HG03135 (cell line): ENCODE results near the gene MSMB.
"Not testable (repeated sequence)": the region's sequence is repeated elsewhere in the genome, so short reads cannot be mapped to it uniquely, and the experiment has no call there.

Source experiments
- ATAC-seq: cut with Tn5 transposase; IDR thresholded peaks from one replicate; pipeline ENCODE4 v1.9.1; 2021; ENCODE audit warnings: mild to moderate bottlenecking, moderate library complexity; ENCODE audit not compliant: unreplicated experiment

MSMB gene

GRCh38 chr10:46070749-46071148 is 24.7 kb upstream of the MSMB start:
- ATAC-seq: no peak

DNA sequence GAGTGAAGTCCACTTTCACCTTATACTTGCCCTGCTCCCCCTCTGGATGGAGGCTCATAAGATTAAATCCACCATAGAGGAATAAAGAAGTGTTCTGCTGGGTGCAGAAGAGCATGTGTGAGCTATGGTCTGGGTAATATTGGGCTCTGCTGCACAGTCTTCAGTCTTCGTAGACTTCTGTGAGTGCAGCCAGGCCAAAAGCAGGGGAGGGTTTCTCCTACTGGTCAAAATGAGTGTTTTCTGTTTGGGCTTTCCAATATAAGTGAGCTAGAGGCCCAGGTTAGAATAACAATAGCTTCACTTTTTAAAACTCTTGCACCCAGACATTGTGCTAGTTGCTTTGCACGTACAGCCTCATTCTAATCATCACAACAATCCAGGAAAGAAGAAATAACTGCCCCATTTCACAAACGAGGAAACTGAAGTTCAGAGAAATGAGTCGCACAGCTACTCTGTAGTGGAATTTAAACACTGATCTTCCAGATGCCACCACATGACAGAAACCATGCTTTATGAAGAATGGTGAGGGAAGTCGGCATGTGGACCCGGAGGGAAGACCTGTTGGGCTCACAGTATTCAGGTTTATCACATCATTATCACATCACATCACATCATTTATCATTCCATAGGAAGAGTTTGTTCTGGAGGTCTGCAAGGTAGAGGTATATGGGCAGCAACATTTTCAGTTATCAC is 23.8 kb upstream of the MSMB start:
- ATAC-seq: no peak

GRCh38 chr10:46068905-46069304 is 22.8 kb upstream of the MSMB start:
- no peak for ATAC-seq

DNA sequence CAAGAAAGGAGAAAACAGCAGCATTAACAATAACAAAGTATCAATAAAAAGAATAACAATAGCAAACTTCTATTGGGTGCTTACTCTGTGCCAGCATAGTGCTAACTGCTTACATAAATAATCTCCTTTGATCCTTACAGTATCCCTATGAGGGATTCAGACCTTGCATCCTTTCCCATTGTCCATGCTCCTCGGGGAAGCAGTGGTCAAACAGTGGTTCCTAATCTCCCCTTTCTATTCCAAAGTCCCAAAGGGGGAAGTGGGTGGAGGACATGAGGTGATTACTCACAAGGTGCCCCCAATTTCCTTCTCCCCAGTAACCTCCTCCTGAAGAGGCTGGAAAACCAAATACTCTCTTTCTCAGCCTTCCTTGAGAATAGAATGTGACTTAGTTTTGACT is 22.0 kb upstream of the MSMB start:
- ATAC-seq: no peak

GRCh38 chr10:46064269-46064817 is 18.3 kb upstream of the MSMB start:
- no peak for ATAC-seq

GRCh38 chr10:46062723-46063428 is 16.8 kb upstream of the MSMB start:
- ATAC-seq: no peak

GRCh38 chr10:46060706-46061105 is 14.6 kb upstream of the MSMB start:
- ATAC-seq: no peak

DNA sequence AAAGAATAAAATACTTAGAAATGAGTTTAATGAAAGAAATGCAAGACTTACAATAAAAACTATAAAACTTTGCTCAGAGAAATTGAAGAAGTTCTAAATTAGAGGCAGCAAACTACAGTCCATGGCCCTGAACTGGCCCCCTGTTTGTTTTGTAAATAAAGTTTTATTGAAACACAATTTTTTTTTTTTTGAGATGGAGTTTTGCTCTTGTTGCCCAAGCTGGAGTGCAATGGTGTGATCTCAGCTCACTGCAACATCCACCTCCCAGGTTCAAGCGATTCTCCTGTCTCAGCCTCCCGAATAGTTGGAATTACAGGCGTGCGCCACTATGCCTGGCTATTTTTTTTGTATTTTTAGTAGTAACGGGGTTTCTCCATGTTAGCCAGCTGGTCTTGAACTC is 11.9 kb upstream of the MSMB start:
- ATAC-seq: not testable (repeated sequence)

DNA sequence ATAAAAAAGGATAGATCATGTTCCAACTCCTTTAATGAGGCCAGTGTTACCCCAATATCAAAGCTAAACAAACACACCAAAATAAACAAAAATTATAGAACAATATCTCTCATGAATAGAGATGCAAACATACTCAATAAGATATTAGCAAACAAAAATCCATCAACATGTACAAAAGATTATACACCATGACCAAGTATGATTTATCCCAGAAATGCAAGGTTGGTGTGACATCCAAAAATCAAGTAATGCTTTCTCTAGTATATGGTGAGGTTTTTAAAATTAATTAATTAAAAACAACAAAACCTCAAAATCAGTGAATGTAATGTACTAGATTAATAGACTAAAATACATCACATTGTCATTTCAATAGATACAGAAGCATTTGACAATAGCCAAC is 11.0 kb upstream of the MSMB start:
- no peak for ATAC-seq

DNA sequence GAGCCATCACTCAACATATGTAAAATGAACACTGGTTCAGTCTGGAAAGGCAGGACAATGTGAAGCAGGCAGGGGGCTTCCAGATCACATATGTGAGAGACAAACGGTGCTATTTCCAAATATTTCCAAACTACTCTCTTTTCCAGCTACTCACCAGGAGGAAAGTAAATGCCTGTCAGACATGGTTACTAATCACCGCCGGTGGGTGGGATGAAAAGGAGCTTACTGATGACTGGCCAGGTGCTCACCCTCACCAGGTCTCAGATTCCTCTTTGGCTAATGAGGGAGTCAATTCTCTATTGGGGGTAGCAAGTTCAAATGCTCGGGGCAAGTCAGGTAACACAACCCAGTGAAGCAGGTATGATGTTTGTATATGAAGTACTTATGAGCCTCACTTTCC is 9.7 kb upstream of the MSMB start:
- no peak for ATAC-seq

DNA sequence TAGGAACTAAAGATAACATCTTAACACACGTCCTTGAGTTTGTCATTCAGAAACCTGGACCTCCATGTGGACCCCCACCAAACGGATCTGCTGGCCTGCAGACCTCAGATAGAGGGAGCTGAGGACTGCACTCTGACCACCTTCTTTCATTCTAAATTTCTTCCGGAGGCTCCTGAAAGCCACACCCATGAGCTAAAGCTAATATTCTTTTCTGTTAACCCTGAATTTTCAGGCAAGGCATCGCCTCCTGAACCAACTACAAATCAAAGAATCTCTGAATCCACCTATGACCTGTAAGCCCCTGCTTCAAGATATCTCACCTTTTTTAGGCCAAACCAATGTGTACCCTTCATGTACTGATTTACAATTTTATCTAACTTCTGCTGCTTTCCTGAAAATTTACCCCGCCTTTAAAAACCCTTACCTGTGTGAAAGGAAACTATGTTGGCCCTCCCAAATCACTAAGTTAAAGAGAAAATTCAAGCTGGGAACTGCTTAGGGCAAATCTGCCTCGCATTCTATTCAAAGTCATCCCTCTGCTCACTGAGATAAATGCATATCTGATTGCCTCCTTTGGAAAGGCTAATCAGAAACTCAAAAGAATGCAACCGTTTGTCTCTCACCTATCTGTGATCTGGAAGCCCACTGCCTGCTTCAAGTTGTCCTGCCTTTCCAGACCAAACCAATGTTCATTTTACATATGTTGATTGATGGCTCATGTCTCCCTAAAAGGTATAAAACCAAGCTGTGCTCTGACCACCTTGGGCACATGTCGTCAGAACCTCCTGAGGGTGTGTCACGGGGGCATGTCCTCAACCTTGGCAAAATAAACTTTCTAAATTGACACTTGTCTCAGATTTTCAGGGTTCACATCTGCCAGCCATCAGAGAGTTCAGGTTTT is 7.7 kb upstream of the MSMB start:
- ATAC-seq: no peak

DNA sequence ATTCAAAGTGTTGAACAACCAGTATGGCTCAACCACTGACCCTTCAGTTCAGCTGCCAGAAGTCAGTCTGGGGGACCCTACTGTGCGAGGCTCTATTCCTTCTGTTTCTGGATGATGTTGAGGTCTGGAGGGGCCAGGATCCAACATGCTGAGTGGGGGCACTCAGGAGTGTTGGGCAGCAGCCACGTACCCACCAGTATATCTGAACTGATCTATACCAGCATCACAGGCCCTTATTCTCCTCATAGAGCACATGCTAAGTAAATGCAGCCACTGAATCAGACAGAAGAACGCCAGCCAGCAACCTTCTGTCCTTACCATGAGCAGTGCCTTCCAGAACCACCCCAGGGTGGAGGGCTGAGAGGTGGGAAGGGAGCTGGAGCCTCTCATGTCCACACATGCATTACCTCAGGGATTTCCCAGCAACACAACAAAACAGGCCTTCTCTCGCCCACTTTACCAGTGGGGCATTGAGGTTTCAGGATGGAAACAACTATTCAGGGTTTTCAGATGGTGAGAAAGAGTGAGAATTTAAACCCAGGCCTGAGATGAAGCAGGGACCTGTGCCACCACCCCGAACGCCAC is 6.8 kb upstream of the MSMB start:
- ATAC-seq: no peak

- ATAC-seq: no peak
Observed at GRCh38 chr10:46052057-46052790, 6.2 kb upstream of the MSMB start.

GRCh38 chr10:46050941-46051623 is 5.0 kb upstream of the MSMB start:
- ATAC-seq: no peak

- ATAC-seq: not testable (repeated sequence)
Observed at GRCh38 chr10:46049497-46049831, 3.4 kb upstream of the MSMB start.

DNA sequence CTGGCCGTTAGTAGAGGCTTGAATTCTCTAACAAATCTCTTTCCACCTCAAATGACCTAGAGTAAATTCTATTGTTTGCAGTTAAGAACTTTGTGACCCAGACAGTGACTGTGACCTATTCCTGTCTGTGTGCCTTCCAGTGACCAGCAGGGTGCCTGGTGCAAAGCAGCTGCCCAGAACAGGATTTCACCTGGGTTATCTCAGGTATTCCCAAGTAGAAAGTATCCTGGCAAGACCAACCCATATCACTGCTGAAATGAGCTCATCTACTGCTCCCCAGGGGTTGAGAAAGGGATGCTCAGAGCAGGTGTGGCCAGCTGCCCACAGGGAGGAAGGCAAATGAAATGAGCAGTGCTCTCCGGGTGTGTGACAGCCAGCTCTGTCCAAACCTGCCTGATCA is 2.1 kb upstream of the MSMB start:
- ATAC-seq: no peak

DNA sequence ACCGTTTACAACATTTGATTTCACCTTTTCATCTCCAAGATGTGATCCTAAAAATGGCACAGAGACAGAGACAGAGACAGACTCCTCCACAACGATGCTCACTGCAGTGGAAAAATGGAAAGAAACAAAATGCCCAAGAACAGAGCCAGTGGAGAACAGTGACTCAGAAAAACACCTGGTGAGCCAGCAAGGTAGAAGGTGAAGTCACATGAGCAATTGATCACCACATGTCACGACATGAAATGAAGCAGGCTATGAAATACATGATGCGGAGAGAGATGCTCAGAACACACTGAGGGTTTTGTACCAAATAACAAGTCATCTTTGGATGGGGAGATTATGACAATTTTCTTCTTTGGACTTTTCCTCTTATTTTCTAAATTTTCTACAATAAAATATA is 3.5 kb downstream of the MSMB start:
- ATAC-seq: no peak

- no peak for ATAC-seq
Observed at GRCh38 chr10:46040004-46040403, 6.1 kb downstream of the MSMB start.

- no peak for ATAC-seq
Observed at GRCh38 chr10:46037107-46037825, 8.8 kb downstream of the MSMB start.
